ENCODE results near the gene CLSTN1.

CLSTN1 gene

DNA sequence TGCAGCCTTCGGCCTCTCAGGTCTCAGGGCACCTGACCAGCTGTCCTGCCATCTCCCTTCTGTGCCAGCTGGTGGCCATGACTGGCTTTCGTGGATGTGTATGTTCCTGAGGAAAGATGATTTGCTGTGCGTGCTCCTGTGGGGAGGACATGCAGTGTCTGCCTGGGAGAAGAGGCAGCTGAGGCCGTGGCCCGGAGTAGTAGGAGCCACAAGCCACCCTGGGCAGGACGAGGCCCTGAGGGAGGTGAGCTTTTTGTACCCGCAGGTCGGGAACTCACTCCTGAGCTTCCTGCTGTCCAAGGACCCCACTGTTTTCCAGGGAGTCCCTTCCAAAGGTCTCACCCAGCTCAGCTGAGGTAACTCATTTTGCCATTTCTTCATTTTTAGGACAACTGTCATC, 113.7 kb downstream of the CLSTN1 start:
- DNase-seq: no peak

DNA sequence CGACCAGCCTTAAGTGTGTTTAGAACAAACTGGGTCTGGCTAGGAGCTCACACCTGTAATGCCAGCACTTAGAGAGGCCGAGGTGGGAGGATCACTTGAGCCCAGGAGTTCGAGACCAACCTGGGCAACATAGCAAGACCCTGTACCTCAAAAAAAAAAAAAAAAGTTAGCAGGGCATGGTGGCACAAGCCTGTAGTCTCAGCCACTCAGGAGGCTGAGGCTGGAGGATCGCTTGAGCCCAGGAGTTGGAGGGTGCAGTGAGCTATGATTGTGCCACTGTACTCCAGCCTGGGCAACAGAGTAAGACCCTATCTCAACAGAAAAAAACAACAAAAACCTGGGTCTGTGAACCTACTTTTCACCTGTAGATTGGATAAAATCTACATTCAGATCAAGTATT, 117.6 kb downstream of the CLSTN1 start:
- no peak for DNase-seq

DNA sequence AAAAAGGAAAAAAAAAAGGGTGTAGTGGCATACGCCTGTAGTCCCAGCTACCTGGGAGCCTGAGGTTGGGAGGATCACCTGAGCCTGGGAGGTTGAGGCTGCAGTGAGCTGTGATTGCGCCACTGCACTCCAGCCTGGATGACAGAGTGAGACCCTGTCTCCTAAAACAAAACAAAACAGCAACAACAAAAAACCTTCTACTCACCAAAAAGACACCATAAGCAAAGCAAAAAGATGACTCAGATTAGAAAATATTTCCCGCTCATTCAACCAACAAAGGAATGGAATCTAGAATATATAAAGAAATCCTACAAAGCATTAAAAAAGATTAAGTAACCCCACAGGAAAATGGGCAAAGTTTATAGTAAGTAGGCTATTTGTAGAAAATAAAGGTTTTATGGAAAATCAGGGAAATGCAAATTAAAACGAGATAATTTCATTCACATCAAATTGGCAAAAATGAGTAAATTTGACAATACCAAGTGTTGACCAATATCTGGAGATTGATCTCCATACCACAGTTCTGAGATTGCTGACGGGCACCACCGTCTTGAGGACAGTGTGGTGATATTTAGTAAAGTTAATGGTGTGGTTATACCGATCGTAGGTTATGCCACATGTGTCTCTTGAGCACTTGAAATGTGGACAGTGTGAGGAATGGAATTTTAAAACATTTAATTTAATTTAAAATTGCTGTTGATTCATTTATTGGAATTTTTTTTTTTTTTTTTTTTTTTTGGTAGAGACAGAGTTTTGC, 118.2 kb downstream of the CLSTN1 start:
- no peak for DNase-seq

DNA sequence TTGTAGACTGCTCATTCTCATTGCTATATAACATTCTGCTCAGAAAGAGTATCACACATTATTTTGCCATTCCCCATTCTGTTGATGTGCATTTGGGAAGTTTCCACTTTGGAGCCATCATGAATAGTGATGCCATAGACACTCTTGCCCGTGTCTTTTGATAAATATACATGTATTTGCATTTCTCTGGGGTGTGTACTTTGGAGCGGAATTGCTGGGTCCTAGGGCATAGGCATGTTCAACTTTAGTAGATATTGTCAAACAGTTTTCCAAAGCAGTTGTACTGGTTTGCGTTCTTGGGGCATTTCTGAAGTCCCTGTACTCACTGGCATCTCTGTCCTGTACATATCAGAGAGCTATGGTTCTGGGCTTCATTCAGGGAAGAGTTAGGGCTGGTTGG, 120.1 kb downstream of the CLSTN1 start:
- DNase-seq: no peak

DNA sequence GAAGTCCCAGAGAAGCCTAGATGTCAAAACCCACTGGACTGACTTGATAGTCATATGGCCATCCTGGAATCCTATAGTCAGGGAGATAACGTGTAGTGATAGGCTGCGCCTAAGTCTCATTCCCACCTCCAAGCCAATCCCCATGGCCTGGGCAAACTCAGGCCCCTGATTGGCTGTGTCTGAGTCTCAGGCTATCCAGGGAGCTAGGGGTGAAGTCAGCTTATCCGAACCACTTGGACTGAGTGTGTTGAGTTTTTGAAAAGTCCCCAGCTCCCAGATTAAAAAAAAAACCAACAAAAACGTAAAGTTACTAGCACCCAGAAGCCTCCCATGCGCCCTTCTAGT, 120.6 kb downstream of the CLSTN1 start:
- no peak for DNase-seq

DNA sequence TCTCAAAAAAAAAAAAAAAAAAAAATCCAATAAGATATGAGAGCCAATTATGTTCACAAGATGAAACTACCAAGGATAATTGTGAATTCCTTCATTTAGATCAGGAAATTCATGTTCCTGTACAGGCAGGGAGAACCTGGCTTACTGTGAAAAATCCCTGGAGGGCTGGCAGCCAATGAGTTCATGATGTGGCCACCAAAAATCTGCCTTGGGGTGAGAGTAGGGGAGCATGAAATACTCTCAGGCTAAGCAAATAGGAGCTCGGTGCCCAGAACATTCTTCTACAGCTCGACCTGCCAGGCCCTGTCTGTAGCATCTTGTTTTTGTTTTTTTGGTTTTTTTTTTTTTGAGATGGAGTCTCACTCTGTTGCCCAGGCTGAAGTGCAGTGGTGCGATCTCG, 122.1 kb downstream of the CLSTN1 start:
- DNase-seq: no peak

DNA sequence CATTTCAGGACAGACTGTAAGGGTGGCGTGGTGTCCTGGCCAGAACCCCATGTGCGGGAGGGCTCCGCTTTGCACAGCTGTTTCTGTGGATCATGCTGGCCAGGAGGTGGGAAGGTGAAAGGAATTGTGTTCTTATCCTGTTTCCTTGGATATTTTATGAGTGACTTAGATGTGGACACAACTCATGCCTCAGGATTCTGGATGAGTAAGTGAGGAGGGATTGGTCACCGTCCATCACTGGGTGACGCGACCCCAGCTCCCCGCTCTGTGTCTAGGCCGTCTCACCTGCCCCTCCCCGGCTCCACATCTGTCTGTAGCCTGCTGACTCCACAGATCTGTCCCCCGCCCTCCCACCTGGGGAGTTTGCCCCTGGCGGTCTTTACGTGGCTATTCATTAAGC, 123.4 kb downstream of the CLSTN1 start:
- DNase-seq: no peak

DNA sequence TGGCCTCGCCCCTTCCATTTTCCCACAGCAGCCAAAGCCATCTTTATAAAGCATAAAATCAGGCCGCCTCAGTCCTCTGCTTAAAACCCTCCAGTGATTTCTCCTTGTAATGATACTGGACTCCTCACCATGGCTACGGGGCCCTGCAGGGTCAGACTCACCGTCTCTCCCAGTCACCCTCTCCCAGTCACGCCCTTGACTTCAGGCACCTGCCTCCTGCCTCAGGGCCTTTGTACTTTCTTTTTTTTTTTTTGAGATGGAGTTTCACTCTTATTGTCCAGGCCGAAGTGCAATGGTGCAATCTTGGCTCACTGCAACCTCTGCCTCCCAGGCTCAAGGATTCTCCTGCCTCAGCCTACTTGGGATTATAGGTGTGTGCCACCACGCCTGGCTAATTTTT, 124.4 kb downstream of the CLSTN1 start:
- DNase-seq: no peak

DNA sequence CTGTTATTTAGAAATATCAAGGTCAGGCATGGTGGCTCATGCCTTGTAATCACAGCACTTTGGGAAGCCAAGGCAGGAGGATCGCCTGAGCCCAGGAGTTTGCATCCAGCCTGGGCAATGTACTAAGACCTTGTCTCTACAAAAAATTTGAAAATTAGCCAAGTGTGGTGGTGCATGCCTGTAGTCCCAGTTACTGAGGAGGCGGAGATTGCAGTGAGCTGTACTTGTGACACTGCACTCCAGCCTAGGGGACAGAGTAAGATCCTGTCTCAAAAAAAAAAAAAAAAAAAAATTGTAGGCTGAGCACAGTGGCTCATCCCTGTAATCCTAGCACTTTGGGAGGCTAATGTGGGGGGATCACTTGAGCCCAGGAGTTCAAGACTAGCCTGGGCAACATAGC, 127.0 kb downstream of the CLSTN1 start:
- no peak for DNase-seq

DNA sequence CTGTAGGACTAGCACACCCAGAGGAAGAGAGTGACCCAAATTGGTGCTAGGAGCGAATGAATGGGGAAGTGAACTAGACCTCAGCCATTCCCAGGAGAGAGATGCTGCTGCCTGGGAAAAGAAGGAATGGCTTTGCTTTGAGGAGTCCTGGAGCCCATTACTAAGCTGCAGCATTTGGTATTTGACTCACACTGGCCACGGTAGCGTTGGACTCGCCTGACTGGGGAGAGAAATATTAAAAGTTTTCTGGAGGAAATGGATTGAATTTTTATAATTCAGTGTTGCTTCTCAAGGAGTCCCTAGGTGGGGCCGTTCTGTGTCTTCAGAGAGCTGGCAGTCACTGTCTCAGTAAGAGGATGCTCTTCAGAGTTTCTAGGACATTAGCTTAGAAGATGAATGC, 132.1 kb downstream of the CLSTN1 start:
- DNase-seq: no peak

DNA sequence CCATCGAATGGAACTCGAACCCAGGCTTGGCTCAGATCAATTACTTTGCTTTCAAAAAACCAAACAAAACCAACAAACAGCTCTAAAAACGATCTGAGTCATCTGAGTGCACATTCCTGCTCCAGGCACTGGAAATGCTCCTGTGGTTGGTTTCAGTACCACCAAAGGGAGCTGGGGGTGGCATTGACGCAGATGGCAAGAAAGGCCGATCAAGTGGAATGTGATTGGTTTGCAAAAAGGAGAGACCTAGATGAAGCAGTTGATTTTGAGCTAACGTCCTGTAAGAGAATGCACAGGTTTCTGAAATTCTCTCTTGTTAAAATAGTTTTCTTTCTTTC, 132.7 kb downstream of the CLSTN1 start:
- DNase-seq: no peak

DNA sequence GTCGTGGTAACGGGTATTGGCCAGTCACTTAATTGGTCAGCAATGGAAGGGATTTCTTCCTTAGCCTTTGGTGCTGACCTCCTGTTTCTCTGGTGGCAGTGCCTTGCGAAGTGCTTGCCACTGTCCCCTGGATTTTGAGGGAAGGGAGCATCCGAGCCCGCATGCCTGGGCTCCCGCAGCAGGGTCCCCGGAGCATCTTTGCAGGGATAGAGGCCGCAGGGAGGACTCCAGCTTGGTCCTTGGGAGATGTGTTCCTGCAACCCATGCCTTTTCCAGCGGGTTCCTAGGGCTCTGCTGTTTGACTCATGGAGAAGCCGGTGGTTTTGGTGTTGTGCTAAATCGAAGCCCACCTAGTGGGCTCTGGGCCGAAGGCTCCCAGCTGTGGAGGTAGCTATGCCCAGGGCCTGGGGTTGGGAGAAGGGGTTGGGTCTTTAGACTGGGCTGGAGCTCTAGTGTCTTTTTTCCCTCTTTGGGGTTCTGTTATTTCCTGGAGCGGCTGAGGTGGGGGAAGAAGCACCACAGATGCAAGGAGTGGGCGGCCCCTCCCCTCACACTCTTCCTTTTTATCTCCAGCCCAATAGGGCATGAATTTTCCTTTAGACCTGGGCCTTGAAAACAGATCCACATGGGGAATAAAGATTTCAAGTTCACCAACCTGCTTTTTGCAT, 133.2 kb downstream of the CLSTN1 start:
- no peak for DNase-seq

DNA sequence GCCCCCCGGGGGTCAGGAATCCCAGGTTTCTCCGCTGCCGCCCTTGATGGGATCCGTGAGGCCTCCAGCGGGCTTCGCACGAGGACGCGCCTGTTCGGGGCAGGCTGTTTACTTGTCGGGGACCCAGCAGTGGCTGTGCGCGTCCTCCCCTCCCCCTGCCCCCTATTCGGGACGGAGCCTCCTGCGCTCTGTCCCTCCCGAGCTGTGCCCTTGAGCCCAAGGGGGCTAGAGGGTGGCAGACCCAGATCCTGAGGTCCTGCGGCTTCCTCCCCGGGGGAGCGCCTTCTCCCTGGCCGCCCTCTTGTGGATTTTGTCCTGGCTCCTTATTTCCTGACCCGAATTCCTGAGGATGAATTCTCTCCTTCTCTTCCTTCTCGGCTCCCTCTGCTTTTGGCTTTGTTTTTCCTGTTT, 133.8 kb downstream of the CLSTN1 start:
- DNase-seq: peak in 1 of 2 experiments; percentile 10

DNA sequence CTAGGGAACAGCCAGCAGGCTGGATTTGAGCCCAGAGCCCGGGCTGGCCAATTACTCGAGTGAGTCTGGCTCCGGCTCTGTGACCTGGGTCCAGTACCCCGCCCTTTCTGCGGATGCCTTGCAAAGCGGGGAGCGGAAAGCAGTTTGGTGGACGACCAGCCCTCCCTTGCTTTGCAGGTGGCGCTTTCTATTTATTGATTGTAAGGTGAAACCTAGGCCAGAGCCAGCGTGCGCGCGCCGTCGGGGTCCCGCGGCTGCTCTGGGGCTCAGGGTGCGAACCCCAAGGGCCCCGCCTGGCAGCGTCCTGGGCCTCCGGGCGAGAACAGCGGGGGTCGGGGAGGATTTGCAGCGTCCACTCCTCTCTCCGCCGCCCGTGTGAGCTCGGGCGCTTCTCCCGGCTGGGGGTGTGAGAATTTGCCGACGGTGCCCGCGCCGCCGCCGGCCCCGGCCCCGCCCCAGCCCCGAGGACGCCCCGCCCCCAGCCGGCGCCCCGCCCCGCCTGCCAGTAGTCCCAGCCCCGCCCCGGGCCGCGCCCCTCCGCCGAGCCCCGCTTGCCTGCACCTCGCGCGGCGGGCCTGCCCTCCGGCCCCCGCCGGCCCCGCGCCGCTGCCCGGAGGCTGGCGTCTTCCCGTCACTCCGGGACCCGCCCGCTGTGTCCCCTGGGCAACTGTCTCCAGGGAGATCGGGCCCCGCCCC, 134.6 kb downstream of the CLSTN1 start:
- peak; percentile 52 to 65 for DNase-seq

DNA sequence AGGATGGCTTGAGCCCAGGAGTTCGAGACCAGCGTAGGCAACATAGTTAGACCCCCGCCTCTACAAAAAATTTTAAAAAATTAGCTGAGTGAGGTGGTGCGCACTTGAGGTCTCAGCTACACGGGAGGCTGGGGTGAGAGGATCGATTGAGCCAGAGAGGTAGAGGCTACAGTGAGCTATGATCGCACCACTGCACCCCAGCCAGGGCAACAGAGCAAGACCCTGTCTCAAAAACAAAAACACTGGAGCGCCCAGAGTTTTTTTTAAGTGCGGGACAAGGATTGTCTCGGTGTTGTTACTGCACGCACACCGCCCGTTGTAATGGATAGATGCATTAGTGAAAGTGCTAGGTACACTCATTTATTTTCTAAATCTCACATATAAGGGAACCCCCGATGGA, 135.2 kb downstream of the CLSTN1 start:
- no peak for DNase-seq

DNA sequence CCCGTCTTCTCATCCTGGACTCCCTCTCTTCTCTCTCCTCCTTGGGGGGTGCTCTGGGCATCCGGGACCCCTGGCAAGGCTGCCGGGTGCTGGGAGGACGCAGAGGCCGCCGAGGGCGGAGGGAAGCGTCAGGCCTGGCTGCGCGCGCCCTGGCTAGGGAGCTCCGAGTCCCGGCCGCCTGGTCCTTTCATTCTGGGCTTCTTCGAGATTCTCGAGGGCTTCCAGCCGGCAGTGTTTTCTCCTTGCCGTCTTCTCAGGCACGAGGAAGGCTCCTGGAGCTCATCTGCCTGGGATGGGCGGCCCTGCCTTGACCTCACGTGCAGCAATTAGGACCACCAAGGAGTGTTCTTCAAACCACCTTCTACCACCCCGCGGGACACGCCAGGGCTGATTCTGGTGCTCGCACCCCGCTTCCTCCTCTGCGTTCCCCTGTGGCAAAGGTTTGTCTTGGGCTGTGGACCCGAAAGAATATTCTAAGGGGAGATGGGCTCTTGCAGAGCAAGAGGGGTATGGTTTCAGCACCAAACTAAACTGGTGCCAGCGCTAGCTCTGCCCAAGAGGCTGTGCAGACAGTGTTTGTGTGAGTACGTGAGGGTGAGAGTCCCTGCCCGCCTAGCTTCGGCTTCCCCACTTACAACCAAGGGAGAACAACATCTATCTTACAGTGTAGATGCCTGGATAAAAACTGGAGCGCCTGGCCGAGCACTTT, 135.7 kb downstream of the CLSTN1 start:
- DNase-seq: no peak

DNA sequence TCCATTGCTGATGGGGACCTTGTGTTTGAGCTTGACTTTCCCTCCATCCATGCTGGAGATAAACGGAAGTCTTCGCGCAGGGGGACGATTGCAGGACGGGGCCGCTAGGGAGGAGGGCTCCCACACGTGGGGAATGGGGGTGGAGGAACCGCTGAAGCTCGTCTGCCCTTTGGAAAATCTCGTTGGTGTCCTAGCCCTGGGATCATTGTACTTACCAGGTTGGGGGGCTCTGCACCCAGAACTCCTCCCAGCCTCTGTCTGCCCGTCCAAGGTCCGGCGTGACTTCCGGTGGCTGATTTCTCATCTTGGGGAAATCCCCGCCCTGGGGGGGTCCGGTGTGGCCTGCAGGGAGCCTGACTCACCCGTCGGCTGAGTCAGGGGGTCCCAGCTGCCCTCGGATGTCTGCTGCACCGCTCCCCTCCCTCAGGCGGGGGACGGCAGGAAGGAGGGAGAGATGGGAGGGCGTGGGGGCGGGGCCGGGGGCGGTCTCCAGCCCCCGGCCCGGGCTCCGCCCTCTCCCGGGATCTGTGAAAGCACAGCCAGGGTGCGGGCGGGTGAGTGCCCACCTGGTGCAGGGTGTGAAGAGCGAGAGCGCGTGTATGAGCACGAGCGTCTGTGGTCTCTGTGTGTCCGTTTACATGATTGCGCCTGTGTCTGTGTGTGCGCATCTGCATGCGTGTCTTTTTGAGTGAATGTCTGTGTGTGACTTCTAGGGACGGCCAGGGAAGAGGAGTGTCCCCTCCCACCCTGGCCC, 136.5 kb downstream of the CLSTN1 start:
- DNase-seq: peak; percentile 53 to 70

DNA sequence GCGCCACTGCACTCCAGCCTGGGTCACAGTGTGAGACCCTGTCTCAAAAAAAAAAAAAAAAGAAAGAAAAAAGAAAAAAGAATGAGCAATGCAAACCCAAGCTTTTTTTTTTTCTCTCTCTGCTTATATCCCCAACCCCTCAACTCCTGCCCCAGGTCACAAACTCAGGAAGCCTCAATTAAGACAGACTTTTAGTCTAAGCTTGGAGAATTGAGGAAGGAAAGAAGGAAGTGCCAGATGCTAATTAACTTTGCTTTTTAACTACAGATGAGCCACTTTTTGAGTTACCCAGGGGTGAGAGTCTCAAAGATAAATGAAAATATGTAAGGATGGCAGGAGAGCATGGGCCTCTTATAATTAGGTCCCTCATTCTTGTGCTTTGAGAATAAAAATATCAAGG, 139.0 kb downstream of the CLSTN1 start:
- no peak for DNase-seq

DNA sequence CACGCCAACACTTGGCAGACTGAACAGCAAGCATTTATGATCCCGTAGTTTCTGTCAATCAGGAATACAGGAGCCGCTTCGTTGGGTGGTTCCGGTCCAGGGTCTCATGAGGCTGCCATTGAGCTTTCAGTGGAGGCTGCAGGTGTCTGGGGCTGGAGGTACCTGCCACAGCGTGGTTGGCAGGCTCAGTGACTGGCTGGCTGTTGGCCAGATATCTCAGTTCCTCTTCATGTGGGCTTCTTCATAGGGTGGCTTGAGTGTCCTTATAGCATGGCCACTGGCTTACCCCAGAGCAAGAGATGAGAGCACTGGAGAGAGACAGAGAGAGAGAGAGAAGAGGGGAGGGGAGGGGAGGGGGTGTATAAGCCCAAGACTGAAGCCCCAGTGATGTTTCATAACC, 142.9 kb downstream of the CLSTN1 start:
- DNase-seq: no peak

DNA sequence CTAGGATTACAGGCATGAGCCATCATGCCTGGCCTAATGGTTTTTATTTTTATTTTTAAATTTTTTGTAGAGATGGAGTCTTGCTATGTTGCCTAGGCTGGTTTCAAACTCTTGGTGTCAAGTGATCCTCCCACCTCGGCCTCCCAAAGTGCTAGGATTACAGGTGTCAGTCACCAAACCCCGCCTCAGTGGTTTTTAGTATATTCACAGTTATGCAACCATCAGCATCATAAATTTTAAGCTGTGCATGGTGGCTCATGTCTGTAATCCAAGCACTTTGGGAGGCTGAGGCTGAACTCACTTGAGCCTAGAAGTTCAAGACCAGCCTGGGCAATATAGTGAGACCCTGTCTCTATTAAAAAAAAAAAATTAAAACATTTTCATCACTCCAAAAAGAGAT, 143.7 kb downstream of the CLSTN1 start:
- DNase-seq: no peak
